GM18909 (cell line): ENCODE data around the gene TPRKB.
"Not testable (repeated sequence)": the region's sequence is repeated elsewhere in the genome, so short reads cannot be mapped to it uniquely, and the experiment has no call there.

ENCODE experiments used
- ATAC-seq: cut with Tn5 transposase; IDR thresholded peaks from one replicate; pipeline ENCODE4 v1.9.1; 2021; ENCODE audit warnings: mild to moderate bottlenecking; ENCODE audit not compliant: unreplicated experiment, poor library complexity

The TPRKB gene

DNA sequence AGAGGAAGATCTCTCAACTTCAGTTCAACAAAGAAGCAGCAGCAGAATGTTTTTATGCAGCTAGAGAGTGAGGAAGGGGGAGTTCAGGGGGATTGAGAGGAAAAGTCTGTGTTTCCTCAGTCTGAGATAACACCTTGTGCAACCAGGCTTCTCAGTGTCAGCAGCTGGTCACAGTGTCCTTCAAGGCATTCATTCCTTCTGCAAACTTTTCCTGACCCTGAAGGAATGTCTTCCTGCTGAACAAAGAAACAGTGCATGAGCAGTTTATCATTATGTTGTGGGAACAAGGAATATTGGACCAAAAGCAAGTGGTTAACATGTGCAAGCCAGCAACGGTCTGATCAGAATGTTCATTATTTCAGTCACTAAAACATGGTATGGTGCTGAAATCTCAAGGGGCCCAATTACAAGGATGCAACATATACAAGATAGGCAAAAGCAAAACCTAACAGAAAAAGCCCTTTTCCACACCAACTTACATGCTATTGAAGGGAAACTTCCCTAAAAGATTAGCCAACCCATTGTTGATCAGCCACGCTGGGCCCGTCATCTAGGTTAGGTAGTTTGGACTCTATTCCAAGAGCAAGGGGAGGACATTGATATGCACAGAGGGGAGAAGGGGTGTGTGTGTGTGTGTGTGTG, 34.2 kb downstream of the TPRKB start:
- ATAC-seq: not testable (repeated sequence)

- ATAC-seq: no peak
These were observed 35.0 kb downstream of the TPRKB start for GRCh38 chr2:73701968-73702665.

- not testable (repeated sequence) for ATAC-seq
These were observed 35.7 kb downstream of the TPRKB start for GRCh38 chr2:73701448-73701765.

DNA sequence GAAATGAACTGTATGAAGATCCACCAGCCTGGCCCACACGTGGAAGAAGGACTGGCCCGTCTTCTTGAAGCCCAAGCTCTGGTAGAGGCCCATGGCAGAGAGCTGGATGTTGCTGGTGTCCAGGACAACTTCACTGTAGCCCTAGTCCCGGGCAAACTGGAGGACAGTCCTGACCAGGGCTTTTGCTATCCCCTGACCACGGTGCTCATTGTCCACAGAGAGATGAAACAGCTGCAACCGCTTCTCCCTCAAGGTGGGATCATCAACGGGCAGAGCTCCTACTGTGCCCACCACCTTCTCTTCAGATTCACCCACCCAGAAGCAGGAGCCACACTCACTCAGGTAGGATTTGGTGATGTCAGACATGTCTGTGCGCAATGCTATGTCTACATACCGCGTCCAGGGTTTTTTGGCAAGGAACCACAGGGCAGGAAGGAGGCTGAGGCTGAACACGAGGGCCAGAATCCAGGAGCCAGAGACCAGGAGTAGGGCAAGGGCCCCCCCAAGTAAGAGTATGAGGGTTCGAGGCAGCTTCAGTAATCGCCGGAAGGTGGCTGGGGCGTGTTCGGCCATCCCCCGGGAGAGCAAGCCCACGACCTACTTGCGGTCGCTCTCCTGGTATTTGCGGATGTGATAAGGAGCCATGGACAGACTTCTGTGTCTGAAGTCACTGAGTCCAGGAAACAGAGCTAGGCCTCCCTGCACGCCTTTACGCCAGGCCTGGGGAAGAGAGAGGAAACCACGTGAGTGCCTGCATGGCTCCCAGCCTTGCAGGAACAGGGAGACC, 36.3 kb downstream of the TPRKB start:
- ATAC-seq: no peak

- no peak for ATAC-seq
These were observed 37.0 kb downstream of the TPRKB start for GRCh38 chr2:73700131-73700611.

DNA sequence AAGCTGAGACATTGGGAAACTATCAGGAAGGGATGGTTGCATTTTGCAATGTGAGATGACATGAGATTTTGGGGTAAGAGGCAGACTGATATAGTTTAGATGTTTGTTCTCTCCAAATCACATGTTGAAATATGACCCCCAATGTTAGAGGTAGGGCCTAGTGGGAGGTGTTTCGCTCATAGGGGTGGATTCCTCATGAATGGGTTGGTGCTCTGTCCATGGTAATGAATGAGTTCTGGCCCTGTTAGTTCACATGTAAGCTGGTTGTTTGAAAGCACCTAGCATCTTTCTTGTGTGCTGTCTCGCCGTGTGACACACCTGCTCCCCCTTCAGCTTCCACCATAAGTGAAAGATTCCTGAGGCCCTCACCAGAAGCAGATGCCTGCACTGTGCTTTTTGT, 37.7 kb downstream of the TPRKB start:
- ATAC-seq: no peak

DNA sequence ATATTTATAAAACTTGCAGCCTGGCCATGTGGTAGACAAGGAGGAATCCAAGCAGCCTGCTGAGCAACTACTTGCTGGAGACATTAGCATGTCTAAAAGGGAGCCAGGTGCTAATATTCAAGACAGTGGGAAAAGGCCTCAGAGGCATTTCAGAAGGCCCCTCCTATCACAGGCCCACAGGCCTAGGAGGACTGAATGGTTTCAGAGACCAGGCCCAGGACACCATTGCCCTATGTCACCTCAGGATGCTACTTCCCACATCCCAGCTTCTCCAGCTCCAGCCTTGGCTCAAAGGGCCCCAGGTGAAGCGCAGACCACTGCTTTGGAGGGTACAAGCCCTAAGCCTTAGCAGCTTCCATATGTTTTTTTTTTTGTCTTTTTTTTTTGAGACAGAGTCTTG, 39.0 kb downstream of the TPRKB start:
- no peak for ATAC-seq

DNA sequence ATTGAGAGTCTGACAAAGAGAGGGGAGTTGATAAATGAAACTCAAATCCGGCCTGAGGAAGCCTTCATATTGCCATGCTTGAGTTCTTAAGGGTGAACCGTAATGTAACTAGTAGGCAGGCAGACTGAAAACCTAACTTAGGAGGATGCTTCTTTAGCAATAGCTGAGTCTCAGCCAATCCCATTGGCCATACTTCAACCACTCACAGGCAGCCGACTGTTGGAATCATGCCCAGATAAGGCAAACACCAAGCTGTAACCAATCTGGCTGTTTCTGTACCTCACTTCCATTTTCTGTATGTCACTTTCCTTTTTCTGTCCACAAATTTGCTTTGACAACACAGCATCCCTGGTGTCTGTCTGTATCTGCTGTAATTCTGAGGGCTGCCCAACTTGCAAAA, 39.5 kb downstream of the TPRKB start:
- ATAC-seq: no peak

DNA sequence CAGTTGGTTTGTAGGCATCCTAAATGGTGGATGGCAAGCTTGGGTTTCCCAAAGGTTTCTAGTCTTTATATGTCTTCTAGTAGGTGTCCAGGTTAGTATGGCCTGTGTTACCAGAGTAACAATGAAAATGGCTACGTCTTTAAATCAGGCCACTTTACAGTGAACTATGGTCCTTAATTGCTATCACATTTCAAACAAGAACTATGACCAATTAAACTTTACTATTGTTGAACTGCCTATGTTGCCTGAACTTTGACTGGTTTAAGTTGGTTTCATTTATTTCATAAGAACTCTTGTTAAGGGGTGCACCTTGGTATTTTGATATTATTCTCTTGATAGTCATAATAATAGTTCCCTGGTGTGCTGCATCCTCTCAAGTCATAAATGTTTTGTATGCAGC, 40.2 kb downstream of the TPRKB start:
- not testable (repeated sequence) for ATAC-seq

GRCh38 chr2:73696521-73696920, 40.6 kb downstream of the TPRKB start:
- not testable (repeated sequence) for ATAC-seq

DNA sequence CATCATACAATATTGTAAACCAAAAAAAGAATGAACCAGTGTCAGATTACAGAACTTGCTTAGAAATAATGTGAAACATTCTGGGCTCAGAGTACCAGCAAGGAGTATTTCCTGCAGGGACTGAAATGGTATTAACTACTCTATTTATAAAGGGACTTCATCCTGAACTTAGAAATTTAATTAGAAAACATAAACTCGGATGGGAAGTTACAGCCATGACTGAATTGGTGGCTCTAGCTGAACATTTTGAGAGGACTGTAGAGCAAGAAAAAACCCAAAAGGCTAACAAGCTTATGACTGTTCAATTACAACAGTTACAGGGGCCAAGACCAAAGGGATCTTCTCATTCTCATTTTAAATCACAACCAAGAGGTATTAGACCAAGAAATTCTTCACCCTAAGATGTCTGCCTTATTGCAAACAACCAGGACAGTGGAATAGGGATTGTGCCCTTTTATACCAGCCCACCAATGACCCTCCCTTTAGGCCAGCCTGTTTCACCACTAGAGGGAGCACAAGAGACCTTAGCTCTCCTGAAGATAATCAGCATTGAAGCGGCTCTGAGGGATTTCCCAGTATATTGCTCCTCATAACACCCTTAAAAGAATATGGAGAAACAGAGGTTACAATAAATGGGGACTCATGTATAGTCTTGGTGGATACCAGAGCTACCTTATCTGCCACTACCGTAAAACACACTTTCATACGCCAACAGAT, 46.6 kb downstream of the TPRKB start:
- ATAC-seq: peak; percentile 64

DNA sequence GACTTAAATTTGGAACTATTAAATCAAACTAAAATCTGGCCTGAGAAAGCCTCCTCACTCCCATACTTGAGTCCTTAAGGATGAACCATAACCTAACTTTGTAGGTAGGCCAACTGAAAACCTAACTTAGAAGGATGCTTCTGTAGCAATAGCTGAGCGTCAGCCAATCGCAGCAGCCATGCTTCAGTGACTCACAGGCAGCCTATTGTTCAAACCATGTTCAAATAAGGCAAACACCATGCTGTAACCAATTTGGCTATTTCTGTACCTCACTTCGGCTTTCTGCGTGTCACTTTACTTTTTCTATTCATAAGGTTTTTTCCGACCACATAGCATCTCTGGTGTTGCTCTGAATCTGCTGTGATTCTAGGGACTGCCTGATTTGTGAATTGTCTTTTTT, 48.7 kb downstream of the TPRKB start:
- ATAC-seq: not testable (repeated sequence)

DNA sequence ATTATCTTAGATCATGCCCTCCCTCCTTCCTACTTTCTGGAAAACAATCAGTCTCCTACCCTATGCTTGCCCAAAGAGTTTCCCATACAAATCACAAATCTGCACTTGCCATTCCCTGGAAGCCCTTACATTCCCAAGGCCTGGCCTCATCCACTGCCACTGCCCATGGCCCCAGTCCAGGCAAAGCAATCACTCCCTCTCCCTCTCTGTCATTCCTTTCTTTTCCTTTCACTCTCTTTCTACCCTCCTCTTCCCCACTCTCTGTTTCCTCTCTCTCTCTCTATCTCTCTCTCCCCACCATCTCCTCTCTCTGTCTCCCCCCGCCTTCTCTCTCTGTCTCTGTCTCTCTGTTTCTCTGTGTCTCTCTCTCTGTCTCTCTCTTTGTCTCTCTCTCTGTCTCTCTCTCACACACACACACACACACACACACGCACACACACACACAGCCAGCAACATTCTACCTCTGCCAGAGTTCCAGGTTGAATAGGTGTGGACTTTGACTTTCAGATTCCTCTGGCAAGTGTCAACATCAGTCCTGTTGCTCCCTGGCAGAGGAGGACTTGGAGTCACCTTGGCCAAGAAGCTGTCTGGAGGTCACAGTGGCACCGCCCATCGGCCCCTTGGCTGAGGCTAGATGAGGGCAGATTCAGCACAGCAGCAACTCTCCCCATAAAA, 51.2 kb downstream of the TPRKB start:
- no peak for ATAC-seq

DNA sequence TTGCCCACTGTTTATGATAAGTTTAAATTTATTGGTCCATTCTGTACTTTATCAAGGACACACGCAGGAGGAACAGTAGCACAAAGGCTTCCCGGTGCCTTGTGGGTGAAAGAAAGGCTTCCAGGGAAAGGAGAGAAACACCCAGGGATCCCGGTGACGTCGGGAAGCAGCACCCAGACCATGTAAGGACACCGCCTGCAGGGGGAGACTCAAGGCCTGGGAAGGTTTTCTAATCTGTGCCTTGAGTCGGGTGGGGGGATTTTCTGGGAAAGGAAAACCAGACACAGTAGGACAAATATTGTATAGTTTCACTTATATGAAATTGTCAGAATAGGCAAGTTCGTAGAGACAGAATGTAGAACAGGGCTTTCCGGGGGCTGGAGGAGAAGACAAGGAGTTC, 52.2 kb downstream of the TPRKB start:
- not testable (repeated sequence) for ATAC-seq

DNA sequence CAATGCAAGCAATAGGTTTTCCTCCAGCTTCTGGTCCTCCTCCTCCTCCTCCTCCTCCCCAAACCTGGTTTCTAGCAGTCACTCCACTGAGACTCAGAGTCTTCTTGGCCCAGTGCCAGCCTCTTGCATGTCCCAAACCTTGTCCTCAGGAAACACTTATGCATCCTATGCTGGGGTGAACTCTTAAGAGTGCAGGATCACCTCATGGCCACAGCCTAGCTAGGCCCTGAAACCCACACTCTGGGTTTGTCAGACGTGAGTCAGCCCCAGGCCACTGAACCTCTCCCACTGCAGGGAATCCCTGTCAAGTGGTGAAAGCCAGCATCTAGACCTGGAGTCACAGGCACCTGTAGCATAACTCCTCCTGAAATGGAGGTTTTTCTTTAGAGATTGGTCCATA, 52.8 kb downstream of the TPRKB start:
- ATAC-seq: not testable (repeated sequence)

GRCh38 chr2:73679951-73680571, 57.1 kb downstream of the TPRKB start:
- ATAC-seq: not testable (repeated sequence)
